SK-N-MC (cell line): ENCODE measurements around the gene ATAD3A.

ENCODE experiments used
- DNase-seq: peaks from one replicate; pipeline ENCODE4 v3.0.0-alpha.2; 2011; ENCODE audit warnings: low read depth, low spot score
- H3K27ac ChIP-seq: fragments of 200-600 bp; sonication (generic); 2 replicates; pipeline ENCODE4 v1.5.1; 2016; ENCODE audit warnings: mixed run types
- H3K36me3 ChIP-seq: fragments of 200-600 bp; sonication (generic); 2 replicates; pipeline ENCODE4 v1.6.1; 2017; ENCODE audit warnings: antibody characterized with exemption, low read length, mixed read lengths; ENCODE audit not compliant: insufficient read depth
- H3K4me3 ChIP-seq: fragments of 200-600 bp; sonication (generic); 2 replicates; pipeline ENCODE4 v1.5.1; 2016
- H3K9ac ChIP-seq: fragments of 200-600 bp; sonication (generic); 2 replicates; pipeline ENCODE4 v1.8.0; 2017; ENCODE audit warnings: mixed run types, mixed read lengths; ENCODE audit not compliant: insufficient read length
- H3K9me3 ChIP-seq: fragments of 200-600 bp; sonication (generic); 2 replicates; pipeline ENCODE4 v1.6.1; 2017; ENCODE audit warnings: low read depth, mild to moderate bottlenecking, antibody characterized with exemption, low read length, moderate library complexity, mixed read lengths
- EZH2 ChIP-seq: fragments of 200-600 bp; sonication (generic); IDR thresholded peaks from one replicate; pipeline ENCODE4 v1.6.1; 2017; ENCODE audit warnings: antibody characterized with exemption
- FOXP2 ChIP-seq: optimal IDR thresholded peaks from 2 replicates; pipeline ENCODE3; 2011; ENCODE audit warnings: mild to moderate bottlenecking, moderate library complexity; ENCODE audit not compliant: insufficient read depth; ENCODE audit errors: extremely low read length, control extremely low read depth
- POLR2AphosphoS5 ChIP-seq: IDR thresholded peaks from 2 replicates; pipeline ENCODE4 v1.6.1; 2012; ENCODE audit warnings: mild to moderate bottlenecking, low read depth, low read length, borderline replicate concordance

The ATAD3A gene

GRCh38 chr1:1537626-1538250, 25.8 kb downstream of the ATAD3A start:
- TF ChIP-seq EZH2 (no peak), POLR2AphosphoS5 (no peak), FOXP2 (no peak)
- H3K4me3 ChIP-seq = no peak overlapping the region
- H3K9ac ChIP-seq = no peak overlapping the region
- no peak for DNase-seq
- no peak overlapping the region for H3K27ac ChIP-seq
- no peaks in the 10 kb centered on the region; the same call in 1 of the 2 replicates for H3K36me3 ChIP-seq
- no peaks in the 10 kb centered on the region for H3K9me3 ChIP-seq

GRCh38 chr1:1538334-1538733, 26.4 kb downstream of the ATAD3A start:
- Histone ChIP-seq H3K9ac (no peak overlapping the region), H3K27ac (no peak overlapping the region), H3K4me3 (no peak overlapping the region), H3K36me3 (no peaks in the 10 kb centered on the region; the same call in 1 of the 2 replicates), H3K9me3 (no peaks in the 10 kb centered on the region)
- no peak for TF ChIP-seq FOXP2
- TF ChIP-seq EZH2 = no peak
- DNase-seq = no peak

GRCh38 chr1:1538989-1539309, 27.0 kb downstream of the ATAD3A start:
- H3K9ac ChIP-seq = no peak overlapping the region
- no peak for DNase-seq
- TF ChIP-seq FOXP2 (no peak), EZH2 (no peak), POLR2AphosphoS5 (no peak)
- H3K36me3 ChIP-seq = no peaks in the 10 kb centered on the region; the same call in 1 of the 2 replicates
- no peaks in the 10 kb centered on the region for H3K9me3 ChIP-seq
- H3K4me3 ChIP-seq = peak overlapping the region; percentile 76
- H3K27ac ChIP-seq = no peak overlapping the region

- H3K9me3 ChIP-seq = no peaks in the 10 kb centered on the region
- H3K36me3 ChIP-seq = no peaks in the 10 kb centered on the region; the same call in 1 of the 2 replicates
- DNase-seq = no peak
- peak overlapping the region; percentile 70 for H3K9ac ChIP-seq
- no peak for TF ChIP-seq FOXP2
- no peak overlapping the region for H3K27ac ChIP-seq
- H3K4me3 ChIP-seq = peak overlapping the region; percentile 76
Observed at GRCh38 chr1:1539310-1540089, 27.5 kb downstream of the ATAD3A start.

GRCh38 chr1:1540090-1540817, 28.3 kb downstream of the ATAD3A start, which contains the start of gene TMEM240:
TSS of gene TMEM240 (minus strand) at chr1:1540624. CDS start at chr1:1540346, 278 bp downstream.
- TF ChIP-seq FOXP2 = no peak
- no peak for TF ChIP-seq POLR2AphosphoS5
- no peak for TF ChIP-seq EZH2
- Histone ChIP-seq H3K9me3 (no peaks in the 10 kb centered on the region), H3K27ac (no peak within 1 kb of the TSS), H3K9ac (peak within 1 kb of the TSS; percentile 70), H3K4me3 (peak within 1 kb of the TSS; percentile 76), H3K36me3 (no peaks in the 10 kb centered on the region; the same call in 1 of the 2 replicates)
- DNase-seq = no peak

GRCh38 chr1:1540818-1541628, 29.1 kb downstream of the ATAD3A start:
- H3K4me3 ChIP-seq = peak overlapping the region; percentile 76
- no peak overlapping the region for H3K27ac ChIP-seq
- no peaks in the 10 kb centered on the region; the same call in 1 of the 2 replicates for H3K36me3 ChIP-seq
- TF ChIP-seq FOXP2 (no peak), EZH2 (no peak), POLR2AphosphoS5 (no peak)
- no peak for DNase-seq
- H3K9me3 ChIP-seq = no peaks in the 10 kb centered on the region
- H3K9ac ChIP-seq = no peak overlapping the region

- TF ChIP-seq POLR2AphosphoS5 = no peak
- no peak for TF ChIP-seq EZH2
- no peak for TF ChIP-seq FOXP2
- Histone ChIP-seq H3K9ac (no peak overlapping the region), H3K36me3 (no peaks in the 10 kb centered on the region; the same call in 1 of the 2 replicates), H3K9me3 (no peaks in the 10 kb centered on the region), H3K27ac (peak overlapping the region; percentile 50; the same call in 1 of the 2 replicates), H3K4me3 (no peak overlapping the region)
- DNase-seq = no peak
Observed at GRCh38 chr1:1541956-1542765, 30.2 kb downstream of the ATAD3A start.
